PC-9 (cell line): ENCODE measurements around the gene C11orf98.

ENCODE experiments used
- CTCF ChIP-seq: fragments of 200-600 bp; sonication (generic); conservative IDR thresholded peaks from 2 replicates; pipeline ENCODE4 v1.6.1; 2017; ENCODE audit warnings: mixed run types, antibody characterized with exemption, mild to moderate bottlenecking, moderate library complexity
- EZH2 ChIP-seq: fragments of 200-600 bp; sonication (generic); IDR thresholded peaks from 2 replicates; pipeline ENCODE4 v1.8.0; 2017; ENCODE audit warnings: antibody characterized with exemption, low read depth

GRCh38 chr11:62654297-62654696 lies 10.7 kb downstream of the C11orf98 start:
- no peak for TF ChIP-seq CTCF
- no peak for TF ChIP-seq EZH2
